Measurements from ENCODE around the gene KHSRP. TPM values are rescaled to one million over a fixed set of nuclear protein-coding genes. Genes with fewer than 3 reads are reported as not detected.
"Not testable (repeated sequence)": the region's sequence is repeated elsewhere in the genome, so short reads cannot be mapped to it uniquely, and the experiment has no call there.

Gene KHSRP
- total RNA-seq, 1 experiment from 2014 or later, result 266 TPM

GRCh38 chr19:6400062-6400944 is 24.3 kb downstream of the KHSRP start:
- not testable (repeated sequence) for H3K27me3 ChIP-seq (ENCODE audit: control insufficient read depth, insufficient read depth, low read length); DNase-seq; H3K36me3 ChIP-seq (replicated peaks; ENCODE audit: control insufficient read depth, insufficient read depth, low read length); H3K4me3 ChIP-seq (ENCODE audit: insufficient read depth, low read depth, low read length)

DNA sequence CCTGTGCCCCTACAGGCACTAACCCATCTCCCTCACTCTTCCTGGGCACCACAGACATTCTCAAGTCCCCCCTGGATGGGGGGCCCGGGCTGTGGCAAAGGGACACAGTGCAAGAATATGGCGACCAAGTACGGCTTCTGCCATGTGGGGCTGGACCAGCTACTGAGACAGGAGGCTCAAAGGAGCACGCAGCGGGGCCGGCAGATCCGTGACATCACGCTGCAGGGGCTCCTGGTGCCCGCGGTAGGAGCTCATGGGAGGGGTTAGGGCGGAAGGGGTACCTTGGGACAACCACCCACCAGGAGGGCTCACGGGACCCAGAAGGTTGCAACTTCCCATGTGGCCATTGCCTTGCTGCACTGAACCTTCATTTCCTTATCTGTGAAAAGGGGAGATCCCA is 28.3 kb downstream of the KHSRP start:
- H3K27me3 ChIP-seq (ENCODE audit: control insufficient read depth, insufficient read depth, low read length), result no peaks in the 10 kb centered on the region

GRCh38 chr19:6394831-6395230 is 29.8 kb downstream of the KHSRP start:
- Histone ChIP-seq H3K36me3 (replicated peaks; ENCODE audit: control insufficient read depth, insufficient read depth, low read length) (no peaks in the 10 kb centered on the region; the same call in 1 of the 2 replicates), H3K4me3 (ENCODE audit: insufficient read depth, low read depth, low read length) (no peak overlapping the region), H3K27me3 (ENCODE audit: control insufficient read depth, insufficient read depth, low read length) (no peaks in the 10 kb centered on the region)
- peak; percentile 70 for DNase-seq

More for the DNA sequence above, 28.3 kb downstream of the KHSRP start:
- Histone ChIP-seq H3K4me3 (ENCODE audit: insufficient read depth, low read depth, low read length) (no peak overlapping the region), H3K36me3 (replicated peaks; ENCODE audit: control insufficient read depth, insufficient read depth, low read length) (no peaks in the 10 kb centered on the region; the same call in 1 of the 2 replicates)
- no peak for DNase-seq

- Histone ChIP-seq H3K4me3 (ENCODE audit: insufficient read depth, low read depth, low read length) (peak overlapping the region; percentile 99), H3K27me3 (ENCODE audit: control insufficient read depth, insufficient read depth, low read length) (no peaks in the 10 kb centered on the region), H3K36me3 (replicated peaks; ENCODE audit: control insufficient read depth, insufficient read depth, low read length) (peaks cover 5% of the 10 kb centered on the region)
- no peak for DNase-seq
Measured at GRCh38 chr19:6393983-6394412, 30.6 kb downstream of the KHSRP start.

DNA sequence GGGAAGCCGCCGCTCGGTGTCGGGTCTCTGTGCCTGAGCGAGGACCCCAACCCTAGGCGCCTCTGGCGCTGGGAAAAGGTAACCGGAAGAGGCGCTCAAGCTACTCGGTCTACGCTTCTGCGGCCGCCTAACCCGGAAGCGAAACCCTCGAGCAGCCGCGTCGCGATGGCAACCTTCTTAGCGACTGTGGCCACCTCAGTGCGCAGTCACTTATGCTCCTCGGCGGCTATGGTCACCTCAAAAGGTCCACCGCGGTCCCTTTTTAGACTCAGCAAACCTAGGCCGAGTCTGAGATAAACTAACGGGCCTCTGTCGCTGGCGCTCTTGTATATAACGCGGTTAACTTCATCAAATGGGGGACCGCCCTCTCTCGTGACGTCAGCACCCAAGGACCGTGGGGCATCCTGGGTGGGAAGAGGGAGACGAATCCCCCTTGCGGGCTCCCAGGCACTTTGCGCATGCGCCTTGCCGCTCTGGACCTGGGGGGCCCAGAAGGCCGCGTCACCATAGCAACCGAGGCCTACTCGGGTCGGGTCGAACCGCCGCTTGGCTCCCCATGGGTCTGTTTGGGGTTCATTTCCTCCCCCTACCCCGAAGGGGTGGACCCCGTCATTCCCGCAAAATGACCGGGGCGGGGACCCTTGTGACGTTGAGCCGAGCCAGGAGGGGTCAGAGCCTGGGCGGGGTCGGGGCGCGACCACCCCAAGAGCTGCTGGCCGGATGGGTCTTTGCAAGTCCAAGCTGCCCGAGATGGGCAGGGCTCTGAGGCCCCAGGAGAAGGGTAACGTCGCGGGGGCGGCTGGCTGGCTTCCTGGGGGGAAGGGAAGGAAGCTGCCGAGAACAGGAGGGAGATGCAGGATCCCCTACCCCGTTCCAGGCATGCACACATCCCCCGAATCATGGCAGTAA is 31.3 kb downstream of the KHSRP start, which contains the start of gene GTF2F1:
TSS of gene GTF2F1 (minus strand) at position 91 of the 909 bp plus-strand sequence. CDS start 169 bp downstream, outside the sequence.
- Histone ChIP-seq H3K4me3 (ENCODE audit: insufficient read depth, low read depth, low read length) (peak within 1 kb of the TSS; percentile 99), H3K27me3 (ENCODE audit: control insufficient read depth, insufficient read depth, low read length) (no peaks in the 10 kb centered on the region), H3K36me3 (replicated peaks; ENCODE audit: control insufficient read depth, insufficient read depth, low read length) (peaks cover 10% of the 10 kb centered on the region)
- DNase-seq, result peak; percentile 99

- peak; percentile 33 for DNase-seq
- Histone ChIP-seq H3K27me3 (ENCODE audit: control insufficient read depth, insufficient read depth, low read length) (no peaks in the 10 kb centered on the region), H3K4me3 (ENCODE audit: insufficient read depth, low read depth, low read length) (peak overlapping the region; percentile 99), H3K36me3 (replicated peaks; ENCODE audit: control insufficient read depth, insufficient read depth, low read length) (peaks cover 12% of the 10 kb centered on the region)
Measured at GRCh38 chr19:6392221-6393073, 32.2 kb downstream of the KHSRP start.

GRCh38 chr19:6387372-6387771 is 37.2 kb downstream of the KHSRP start:
- Histone ChIP-seq H3K36me3 (replicated peaks; ENCODE audit: control insufficient read depth, insufficient read depth, low read length) (peaks cover 27% of the 10 kb centered on the region), H3K27me3 (ENCODE audit: control insufficient read depth, insufficient read depth, low read length) (no peaks in the 10 kb centered on the region), H3K4me3 (ENCODE audit: insufficient read depth, low read depth, low read length) (no peak overlapping the region)
- DNase-seq, result peak; percentile 34

DNA sequence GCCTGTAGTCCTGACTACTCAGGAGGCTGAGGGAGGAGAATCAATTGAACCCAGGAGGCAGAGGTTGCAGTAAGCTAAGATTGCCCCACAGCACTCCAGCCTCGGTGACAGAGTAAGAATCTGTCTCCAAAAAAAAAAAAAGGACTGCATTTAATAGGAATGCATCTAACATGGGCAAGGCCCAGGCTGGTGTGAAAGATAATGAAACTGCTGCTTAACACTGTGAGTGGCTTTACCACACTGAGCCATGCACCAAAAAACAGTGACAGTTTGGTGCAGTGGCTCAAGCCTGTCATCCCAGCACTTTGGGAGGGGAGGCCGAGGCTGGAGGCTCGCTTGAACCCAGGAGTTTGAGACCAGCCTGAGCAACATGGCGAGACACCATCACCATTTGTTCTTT is 40.2 kb downstream of the KHSRP start:
- Histone ChIP-seq H3K4me3 (ENCODE audit: insufficient read depth, low read depth, low read length) (no peak overlapping the region), H3K36me3 (replicated peaks; ENCODE audit: control insufficient read depth, insufficient read depth, low read length) (peaks cover 41% of the 10 kb centered on the region), H3K27me3 (ENCODE audit: control insufficient read depth, insufficient read depth, low read length) (no peaks in the 10 kb centered on the region)
- DNase-seq, result peak; percentile 13

DNA sequence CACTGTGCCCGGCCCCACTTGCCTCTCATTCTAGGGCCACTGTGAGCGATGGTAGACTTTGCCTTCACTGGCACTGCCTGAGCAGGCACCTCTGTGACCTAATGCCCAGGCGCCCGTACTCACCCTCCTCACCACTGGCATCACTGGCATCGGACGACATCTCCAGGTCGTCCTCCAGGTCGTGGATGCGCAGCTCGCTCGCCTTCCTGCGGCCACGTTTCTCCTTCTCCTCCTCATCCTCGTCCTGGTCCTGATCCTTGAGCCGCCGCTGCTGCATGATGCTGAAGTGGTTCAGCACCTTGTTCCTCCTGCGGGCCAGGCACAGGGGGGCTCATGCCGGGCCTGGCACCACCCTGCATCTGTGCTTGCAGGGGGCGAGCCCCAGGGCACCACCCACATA is 41.4 kb downstream of the KHSRP start:
- peaks cover 32% of the 10 kb centered on the region for H3K36me3 ChIP-seq (replicated peaks; ENCODE audit: control insufficient read depth, insufficient read depth, low read length)
- peak; percentile 19 for DNase-seq
- no peak overlapping the region for H3K4me3 ChIP-seq (ENCODE audit: insufficient read depth, low read depth, low read length)
- no peaks in the 10 kb centered on the region for H3K27me3 ChIP-seq (ENCODE audit: control insufficient read depth, insufficient read depth, low read length)

DNA sequence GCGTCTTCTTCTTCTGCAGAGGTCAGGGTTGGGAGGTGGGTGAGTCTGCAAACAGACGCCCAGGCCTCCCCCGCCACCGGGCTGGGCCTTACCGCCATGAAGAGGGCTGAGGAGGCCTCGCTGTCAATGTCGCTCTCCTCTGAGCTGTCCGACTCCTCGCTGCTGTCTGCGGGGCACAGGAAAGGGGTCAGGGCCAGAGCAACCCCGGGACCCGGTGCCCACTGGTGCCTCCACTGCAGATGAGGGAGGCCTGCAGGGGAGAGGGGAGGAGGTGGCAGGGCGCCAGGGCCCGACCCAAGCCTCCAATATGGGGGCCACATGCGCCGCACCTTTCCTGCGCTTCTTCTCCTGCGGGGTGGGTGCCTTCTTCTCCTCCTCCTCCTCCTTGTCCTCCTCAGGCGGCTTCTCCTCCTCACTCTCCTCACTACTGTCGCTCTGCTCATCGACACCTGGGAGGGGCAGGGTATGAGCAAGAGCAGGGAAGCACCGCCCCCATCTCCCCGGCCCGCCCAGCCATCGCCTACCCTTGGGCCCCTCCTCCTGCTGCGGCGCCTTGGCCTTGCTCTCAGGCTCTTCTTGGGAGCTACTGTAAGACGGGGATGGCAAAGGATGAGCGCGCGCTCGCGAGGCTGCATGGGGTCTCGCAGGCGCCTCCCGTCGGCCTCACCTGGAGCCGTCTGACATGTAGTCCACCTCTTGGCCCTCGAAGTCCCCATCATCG is 43.4 kb downstream of the KHSRP start:
- DNase-seq, result peak; percentile 56
- H3K36me3 ChIP-seq (replicated peaks; ENCODE audit: control insufficient read depth, insufficient read depth, low read length), result peaks cover 26% of the 10 kb centered on the region

GRCh38 chr19:6379744-6380143 is 44.9 kb downstream of the KHSRP start:
- Histone ChIP-seq H3K4me3 (ENCODE audit: insufficient read depth, low read depth, low read length) (no peak overlapping the region), H3K27me3 (ENCODE audit: control insufficient read depth, insufficient read depth, low read length) (no peaks in the 10 kb centered on the region), H3K36me3 (replicated peaks; ENCODE audit: control insufficient read depth, insufficient read depth, low read length) (peaks cover 24% of the 10 kb centered on the region)
- no peak for DNase-seq

More for the DNA sequence above, 43.4 kb downstream of the KHSRP start:
- Histone ChIP-seq H3K4me3 (ENCODE audit: insufficient read depth, low read depth, low read length) (no peak overlapping the region), H3K27me3 (ENCODE audit: control insufficient read depth, insufficient read depth, low read length) (no peaks in the 10 kb centered on the region)

DNA sequence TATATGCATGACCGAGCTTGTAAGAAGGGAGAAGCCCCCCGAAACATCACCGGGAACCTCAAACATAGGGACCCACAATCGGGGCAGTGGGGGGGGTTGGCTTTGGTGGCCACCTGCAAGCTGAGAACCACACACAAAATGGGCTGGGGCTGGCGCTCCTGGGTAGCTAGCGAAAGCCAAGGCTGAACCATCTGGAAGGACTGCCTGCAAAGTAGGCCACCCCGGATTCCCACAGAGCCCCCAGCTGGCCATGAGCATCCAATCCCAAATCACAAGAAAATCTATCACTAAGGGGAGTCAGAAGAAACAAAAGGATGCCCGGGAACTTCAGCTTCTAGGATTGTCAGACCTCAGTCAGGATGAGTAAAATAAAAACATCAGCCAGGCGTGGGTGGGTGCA is 46.1 kb downstream of the KHSRP start:
- DNase-seq, result peak; percentile 44
- Histone ChIP-seq H3K4me3 (ENCODE audit: insufficient read depth, low read depth, low read length) (no peak overlapping the region), H3K27me3 (ENCODE audit: control insufficient read depth, insufficient read depth, low read length) (no peaks in the 10 kb centered on the region), H3K36me3 (replicated peaks; ENCODE audit: control insufficient read depth, insufficient read depth, low read length) (peaks cover 22% of the 10 kb centered on the region)

DNA sequence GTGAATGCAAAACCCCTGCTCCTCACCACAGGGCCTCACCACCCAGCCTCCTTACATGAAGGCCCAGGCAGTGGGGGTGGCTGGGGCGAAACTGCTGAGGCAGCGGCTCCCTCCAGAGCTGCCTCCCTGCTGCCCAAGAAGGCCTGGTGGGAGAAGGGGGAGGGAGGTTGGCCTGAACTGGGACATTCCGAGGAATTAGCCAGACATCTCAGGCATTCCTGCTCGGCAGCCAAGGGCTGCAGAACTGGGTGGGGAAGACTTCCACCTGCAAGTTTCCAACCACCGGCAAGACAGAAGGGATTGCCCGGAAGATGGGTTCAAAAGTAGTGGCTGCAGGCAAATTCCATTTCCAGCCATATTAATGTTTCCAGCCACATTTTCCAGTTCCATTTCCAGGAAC is 46.6 kb downstream of the KHSRP start:
- Histone ChIP-seq H3K27me3 (ENCODE audit: control insufficient read depth, insufficient read depth, low read length) (no peaks in the 10 kb centered on the region), H3K36me3 (replicated peaks; ENCODE audit: control insufficient read depth, insufficient read depth, low read length) (peaks cover 19% of the 10 kb centered on the region), H3K4me3 (ENCODE audit: insufficient read depth, low read depth, low read length) (no peak overlapping the region)
- DNase-seq, result peak; percentile 58

Data from H7 (cell line).